Esophagus squamous epithelium (tissue), 4 donors: ENCODE measurements around the gene SVOP.

Experiments used
- CTCF ChIP-seq, 6 experiments: fragments of 450-650 bp in 4 of 6; fragments of 200-600 bp in 2 of 6; sonication (generic) in 2 of 6; IDR thresholded peaks; one replicate each; pipeline ENCODE4 v1.5.1; 2016 to 2019; ENCODE audit warnings: antibody characterized with exemption in 6 of 6, mild to moderate bottlenecking in 4 of 6, moderate library complexity in 4 of 6
- POLR2A ChIP-seq, 4 donors: fragments of 450-650 bp; IDR thresholded peaks; one replicate each; pipeline ENCODE4 v1.6.1; 2017; ENCODE audit warnings: antibody characterized with exemption in 4 of 4, mild to moderate bottlenecking in 4 of 4, moderate library complexity in 3 of 4

GRCh38 chr12:108985750-108986149, 35.1 kb downstream of the SVOP start:
- TF ChIP-seq POLR2A (IDR thresholded peaks at IDR 0.05) = no peak
- no peak for TF ChIP-seq CTCF (IDR thresholded peaks at IDR 0.05)
